DOHH2 (cell line): Measurements from ENCODE around the gene CIB4.

Experiments used
- CTCF ChIP-seq: fragments of 200-600 bp; sonication (generic); IDR thresholded peaks from one replicate; pipeline ENCODE4 v1.5.1; 2014; ENCODE audit warnings: antibody characterized with exemption, mild to moderate bottlenecking, low read depth, low read length; ENCODE audit not compliant: poor library complexity, severe bottlenecking
- EZH2phosphoT487 ChIP-seq: fragments of 200-600 bp; sonication (generic); IDR thresholded peaks from 2 replicates; pipeline ENCODE4 v1.6.1; 2017; ENCODE audit warnings: borderline replicate concordance, mild to moderate bottlenecking, antibody characterized with exemption, low read length, moderate library complexity, mixed read lengths

GRCh38 chr2:26629751-26630150, 11.4 kb downstream of the CIB4 start:
- TF ChIP-seq CTCF (no peak), EZH2phosphoT487 (no peak)
